Stimulated activated CD8-positive, alpha-beta memory T cell treated with anti-CD3 and anti-CD28 coated beads, Interleukin-4, amount 100 ng/mL, for 1 hour (primary cell): Measurements from ENCODE around the gene UBE2D2.
"Not testable (repeated sequence)": the region's sequence is repeated elsewhere in the genome, so short reads cannot be mapped to it uniquely, and the experiment has no call there.

Source experiments
- DNase-seq, 2 donors: peaks; one replicate each; pipeline ENCODE4 v3.0.0-alpha.2; 2020; ENCODE audit warnings: low read depth in 2 of 2, low spot score in 1 of 2

The UBE2D2 gene

DNA sequence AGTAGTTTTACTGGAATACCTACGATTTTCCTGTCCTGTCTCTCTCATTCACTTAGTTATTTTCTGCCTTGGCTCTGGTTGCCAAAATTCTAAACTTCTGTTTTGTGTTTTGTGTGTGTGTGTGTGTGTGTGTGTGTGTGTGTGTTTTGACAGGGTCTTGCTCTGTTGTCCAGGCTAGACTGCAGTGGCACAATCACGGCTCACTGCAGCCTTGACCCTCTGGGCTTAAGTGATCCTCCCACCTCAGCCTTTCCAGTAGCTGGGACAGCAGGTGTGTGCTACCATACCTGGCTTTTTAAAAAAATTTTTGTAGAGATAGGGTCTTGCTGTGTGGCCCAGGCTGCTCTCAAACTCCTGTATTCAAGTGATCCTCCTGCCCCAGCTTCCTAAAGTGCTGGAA lies 17.2 kb downstream of the UBE2D2 start:
- DNase-seq: no peak

DNA sequence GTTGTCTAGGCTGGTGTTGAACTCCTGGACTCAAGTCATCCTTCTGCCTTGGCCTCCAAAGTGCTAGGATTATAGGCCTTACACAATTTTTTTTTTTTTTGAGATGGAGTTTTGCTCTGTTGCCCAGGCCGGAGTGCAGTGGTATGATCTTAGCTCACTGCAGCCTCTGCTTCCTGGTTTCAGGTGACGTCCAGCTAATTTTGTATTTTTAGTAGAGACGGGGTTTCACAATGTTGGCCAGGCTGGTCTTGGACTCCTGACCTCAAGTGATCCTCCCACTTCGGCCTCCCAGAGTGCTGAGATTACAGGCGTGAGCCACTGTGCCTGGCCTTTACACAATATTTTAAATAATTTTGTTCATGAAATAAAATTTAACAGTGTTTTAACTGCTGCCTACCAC lies 21.0 kb downstream of the UBE2D2 start:
- not testable (repeated sequence) for DNase-seq

DNA sequence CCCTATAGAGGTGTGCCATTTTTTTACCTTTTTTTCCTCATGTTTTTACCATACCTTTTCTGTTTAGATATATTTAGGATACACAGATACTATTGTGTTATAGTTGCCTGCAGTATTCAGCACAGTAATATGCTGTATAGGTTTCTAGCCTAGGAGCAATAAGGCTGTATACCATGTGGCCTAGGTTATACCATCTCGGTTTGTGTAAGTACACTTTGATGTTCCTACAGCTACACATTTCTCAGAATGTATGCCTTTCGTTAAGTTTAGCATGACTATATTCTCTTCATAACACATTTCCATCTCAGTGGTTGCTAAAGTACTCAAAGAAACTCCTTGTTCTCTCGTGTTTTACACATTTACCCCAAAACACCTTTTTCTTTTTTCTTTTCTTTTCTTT lies 23.0 kb downstream of the UBE2D2 start:
- no peak for DNase-seq

DNA sequence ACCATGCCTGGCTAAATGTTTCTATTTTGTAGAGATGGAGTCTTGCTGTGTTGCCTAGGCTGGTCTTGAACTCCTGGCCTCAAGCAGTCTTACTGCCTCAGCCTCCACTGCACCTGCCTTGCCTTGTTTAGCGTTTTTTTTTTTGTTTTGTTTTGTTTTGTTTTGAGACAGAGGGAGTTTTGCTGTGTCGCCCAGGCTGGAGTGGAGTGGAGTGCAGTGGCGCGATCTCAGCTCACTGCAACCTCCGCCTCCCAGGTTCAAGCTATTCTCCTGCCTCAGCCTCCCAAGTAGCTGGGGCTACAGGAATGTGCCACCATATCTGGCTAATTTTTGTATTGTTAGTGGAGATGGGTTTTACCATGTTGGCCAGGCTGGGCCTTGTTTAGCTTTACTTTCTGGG lies 27.0 kb downstream of the UBE2D2 start:
- not testable (repeated sequence) for DNase-seq

- no peak for DNase-seq
These were observed 27.8 kb downstream of the UBE2D2 start for GRCh38 chr5:139588962-139589361.

DNA sequence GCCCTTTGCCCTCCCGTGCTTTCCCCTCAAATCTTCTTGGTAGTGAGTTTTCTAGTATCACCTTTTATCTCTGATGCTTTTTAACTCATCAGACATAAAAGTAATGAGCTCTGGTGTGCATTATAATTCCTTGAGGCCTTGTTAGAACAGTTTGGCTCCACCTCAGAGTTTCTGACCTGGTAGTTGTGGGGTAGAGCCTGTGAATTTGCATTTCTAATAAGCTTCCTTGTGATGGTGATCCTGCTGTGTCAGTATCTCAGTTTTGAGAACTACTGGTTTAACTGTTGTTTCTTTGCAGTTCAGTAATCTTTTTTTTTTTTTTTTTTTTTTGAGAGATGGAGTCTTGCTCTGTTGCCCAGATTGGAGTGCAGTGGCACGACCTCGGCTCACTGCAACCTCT lies 31.1 kb downstream of the UBE2D2 start:
- no peak for DNase-seq

DNA sequence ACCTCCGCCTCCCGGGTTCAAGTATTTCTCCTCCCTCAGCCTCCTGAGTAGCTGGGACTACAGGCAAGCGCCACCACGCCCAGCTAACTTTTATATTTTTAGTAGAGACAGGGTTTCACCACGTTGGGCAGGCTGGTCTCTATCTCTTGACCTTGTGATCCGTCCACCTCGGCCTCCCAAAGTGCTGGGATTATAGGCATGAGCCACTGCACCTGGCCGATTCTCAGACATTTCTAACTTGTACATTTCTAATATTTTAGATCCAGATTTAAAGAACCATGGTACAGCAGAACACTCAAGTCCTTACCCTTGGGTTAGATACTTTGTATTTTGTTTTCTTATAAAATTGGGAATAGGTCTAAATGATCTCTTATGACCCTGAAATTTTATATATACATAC lies 31.9 kb downstream of the UBE2D2 start:
- not testable (repeated sequence) for DNase-seq

- no peak for DNase-seq
These were observed 32.7 kb downstream of the UBE2D2 start for GRCh38 chr5:139593716-139594319.

GRCh38 chr5:139597134-139597533 lies 36.0 kb downstream of the UBE2D2 start:
- no peak for DNase-seq

GRCh38 chr5:139598601-139598965 lies 37.4 kb downstream of the UBE2D2 start:
- not testable (repeated sequence) for DNase-seq

GRCh38 chr5:139600336-139600949 lies 39.3 kb downstream of the UBE2D2 start:
- DNase-seq: no peak

GRCh38 chr5:139601429-139601828 lies 40.3 kb downstream of the UBE2D2 start:
- DNase-seq: no peak

- not testable (repeated sequence) for DNase-seq
These were observed 40.8 kb downstream of the UBE2D2 start for GRCh38 chr5:139601948-139602347.

DNA sequence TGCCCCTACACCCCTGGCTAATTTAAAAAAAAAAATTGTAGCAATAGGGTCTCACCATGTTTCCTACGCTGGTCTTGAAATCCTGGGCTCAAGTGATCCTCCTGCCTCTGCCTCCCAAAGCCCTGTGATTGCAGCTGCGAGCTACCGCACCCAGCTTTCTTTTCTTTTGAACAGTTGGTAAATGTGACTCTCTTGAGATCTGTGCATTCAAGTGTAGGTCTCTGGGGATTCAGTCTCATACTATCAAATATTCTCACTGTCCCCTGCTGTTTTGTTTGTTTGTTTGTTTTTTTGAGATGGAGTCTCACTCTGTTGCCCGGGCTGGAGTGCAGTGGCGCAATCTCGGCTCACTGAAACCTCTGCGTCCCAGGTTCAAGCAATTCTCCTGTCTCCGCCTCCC lies 44.7 kb downstream of the UBE2D2 start:
- no peak for DNase-seq

- no peak for DNase-seq
These were observed 50.8 kb downstream of the UBE2D2 start for GRCh38 chr5:139611703-139612584.

- DNase-seq: no peak
These were observed 58.7 kb downstream of the UBE2D2 start for GRCh38 chr5:139619861-139620260.

- not testable (repeated sequence) for DNase-seq
These were observed 64.3 kb downstream of the UBE2D2 start for GRCh38 chr5:139625398-139625797.

GRCh38 chr5:139630855-139631254 lies 69.7 kb downstream of the UBE2D2 start:
- DNase-seq: no peak

- DNase-seq: no peak
These were observed 70.5 kb downstream of the UBE2D2 start for GRCh38 chr5:139631520-139632165.

- no peak for DNase-seq
These were observed 72.3 kb downstream of the UBE2D2 start for GRCh38 chr5:139633295-139634027.

GRCh38 chr5:139634028-139634325 lies 72.8 kb downstream of the UBE2D2 start:
- no peak for DNase-seq
